GM19372 (cell line): Measurements from ENCODE around the gene IGF1.
A peak's percentile ranks its signal among the peaks of the same experiment; 100 is the strongest.

Source experiments
- ATAC-seq: cut with Tn5 transposase; IDR thresholded peaks from one replicate; pipeline ENCODE4 v1.9.1; 2021; ENCODE audit warnings: mild to moderate bottlenecking, low read depth, moderate library complexity; ENCODE audit not compliant: unreplicated experiment

The IGF1 gene

GRCh38 chr12:102498471-102498870 lies 18.1 kb upstream of the IGF1 start:
- no peak for ATAC-seq

- no peak for ATAC-seq
These were observed 17.4 kb upstream of the IGF1 start for GRCh38 chr12:102497743-102498142.

GRCh38 chr12:102496591-102496990 lies 16.2 kb upstream of the IGF1 start:
- ATAC-seq, result no peak

DNA sequence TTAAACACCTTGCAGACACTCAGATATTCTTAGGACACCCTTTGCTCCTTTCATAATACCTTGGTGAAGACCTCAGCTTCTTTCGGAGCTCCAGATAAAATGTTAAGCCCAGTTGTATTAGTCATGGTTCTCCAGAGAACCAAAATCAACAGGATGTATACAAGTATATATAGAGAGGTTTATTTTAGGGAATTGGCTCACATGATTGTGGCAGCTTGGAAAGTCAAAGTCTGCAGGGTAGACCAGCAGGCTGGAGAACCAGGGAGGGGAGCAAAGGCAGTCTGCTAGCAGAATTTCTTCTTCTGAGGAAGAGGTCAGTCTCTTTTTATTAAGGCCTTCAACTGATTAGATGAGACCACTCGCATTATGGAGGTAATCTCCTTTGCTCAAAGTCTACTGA lies 6.9 kb upstream of the IGF1 start:
- no peak for ATAC-seq

GRCh38 chr12:102486153-102486552 lies 5.8 kb upstream of the IGF1 start:
- no peak for ATAC-seq

GRCh38 chr12:102484428-102484958 lies 4.1 kb upstream of the IGF1 start:
- peak; percentile 50 for ATAC-seq

GRCh38 chr12:102484017-102484416 lies 3.7 kb upstream of the IGF1 start:
- no peak for ATAC-seq

DNA sequence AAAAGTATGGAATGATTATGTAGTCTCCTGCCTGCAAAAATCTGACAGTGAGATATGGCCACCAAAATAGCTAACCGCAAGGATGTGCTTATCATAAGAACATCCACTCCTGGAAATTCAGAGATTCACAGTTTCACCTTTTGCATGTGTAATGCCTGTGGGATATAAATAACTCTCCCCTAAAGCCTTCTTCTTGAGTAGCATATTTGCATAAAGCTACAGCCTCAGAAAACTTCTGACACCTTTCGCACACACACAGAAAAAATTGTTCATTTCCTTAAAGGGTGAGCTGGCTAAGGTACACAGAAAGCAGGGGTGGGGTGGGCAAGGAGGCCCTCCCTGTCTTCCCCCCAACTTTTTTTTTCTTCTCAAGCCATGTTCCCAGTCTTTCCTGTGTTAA lies 3.1 kb upstream of the IGF1 start:
- peak; percentile 47 for ATAC-seq

DNA sequence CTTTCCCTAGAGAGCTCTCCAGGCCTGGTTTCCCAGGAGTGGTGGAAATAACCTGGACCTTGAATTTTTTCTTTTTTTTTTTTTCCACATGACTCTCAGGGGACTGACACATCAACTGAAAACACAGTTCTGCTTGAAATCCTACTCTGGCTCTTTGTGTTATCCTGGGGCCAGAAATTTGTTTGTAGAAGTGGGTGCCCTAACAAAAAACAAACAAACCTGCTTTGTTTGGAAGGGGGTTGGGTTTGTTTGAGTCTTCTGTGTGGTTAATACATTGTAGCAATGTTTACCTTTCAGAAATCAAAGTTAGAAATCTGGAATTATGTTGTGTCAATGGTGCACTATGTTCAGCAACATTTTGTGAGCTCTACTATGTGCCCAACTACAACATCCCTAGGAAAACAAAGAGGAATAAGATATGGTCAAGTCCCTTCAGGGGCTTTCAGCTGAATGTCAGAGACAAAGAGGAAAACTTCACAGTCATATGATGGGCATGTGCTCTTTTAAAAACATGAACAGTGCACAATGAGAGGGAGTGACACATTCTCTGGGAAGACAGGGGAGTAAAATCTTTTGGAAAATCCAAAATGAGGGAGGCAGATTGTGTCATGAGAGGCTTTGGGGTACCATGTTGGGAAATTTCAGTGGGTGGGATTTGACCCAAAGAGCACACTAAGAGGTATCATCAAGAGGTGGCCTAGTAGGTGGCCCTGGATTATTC lies 1.5 kb upstream of the IGF1 start:
- no peak for ATAC-seq

GRCh38 chr12:102479939-102480338 lies 424 bp downstream of the IGF1 start:
- no peak for ATAC-seq

DNA sequence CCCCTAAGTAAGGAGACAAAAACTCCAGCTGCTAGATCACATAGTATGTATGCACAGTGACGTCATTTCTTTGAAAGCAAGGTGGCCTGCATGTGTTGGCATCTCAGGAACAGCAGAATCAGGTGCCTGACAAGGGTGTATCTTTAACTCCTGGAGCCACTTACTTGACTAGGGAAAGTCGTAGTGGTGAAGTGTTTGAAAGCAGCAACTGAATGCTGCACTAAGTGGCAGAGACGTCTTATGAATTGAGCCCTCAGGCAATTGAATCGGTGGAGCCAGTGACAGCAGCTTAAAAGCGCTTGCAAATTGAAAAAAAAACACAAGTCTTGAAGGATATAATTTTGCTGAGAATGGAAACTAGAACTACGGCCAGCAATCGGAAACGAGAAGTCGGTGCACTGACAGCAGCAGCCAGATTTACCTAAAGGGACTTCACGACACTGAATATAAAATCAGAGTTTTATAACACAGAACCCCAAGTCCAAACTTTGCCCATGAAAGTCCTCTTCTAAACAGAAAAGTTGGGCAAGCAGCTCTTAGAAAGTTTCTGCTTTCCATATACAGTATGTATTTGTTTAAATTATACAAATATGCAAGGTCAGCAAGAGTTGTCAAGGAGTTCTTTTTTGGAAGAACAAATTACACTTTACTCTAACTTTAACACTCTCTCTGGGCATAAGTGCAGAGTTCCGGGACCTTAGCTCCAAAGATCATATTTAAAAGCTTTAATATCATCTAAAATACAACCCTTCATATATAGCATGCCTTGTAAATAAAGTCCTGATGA lies 1.1 kb downstream of the IGF1 start:
- peak; percentile 34 for ATAC-seq

DNA sequence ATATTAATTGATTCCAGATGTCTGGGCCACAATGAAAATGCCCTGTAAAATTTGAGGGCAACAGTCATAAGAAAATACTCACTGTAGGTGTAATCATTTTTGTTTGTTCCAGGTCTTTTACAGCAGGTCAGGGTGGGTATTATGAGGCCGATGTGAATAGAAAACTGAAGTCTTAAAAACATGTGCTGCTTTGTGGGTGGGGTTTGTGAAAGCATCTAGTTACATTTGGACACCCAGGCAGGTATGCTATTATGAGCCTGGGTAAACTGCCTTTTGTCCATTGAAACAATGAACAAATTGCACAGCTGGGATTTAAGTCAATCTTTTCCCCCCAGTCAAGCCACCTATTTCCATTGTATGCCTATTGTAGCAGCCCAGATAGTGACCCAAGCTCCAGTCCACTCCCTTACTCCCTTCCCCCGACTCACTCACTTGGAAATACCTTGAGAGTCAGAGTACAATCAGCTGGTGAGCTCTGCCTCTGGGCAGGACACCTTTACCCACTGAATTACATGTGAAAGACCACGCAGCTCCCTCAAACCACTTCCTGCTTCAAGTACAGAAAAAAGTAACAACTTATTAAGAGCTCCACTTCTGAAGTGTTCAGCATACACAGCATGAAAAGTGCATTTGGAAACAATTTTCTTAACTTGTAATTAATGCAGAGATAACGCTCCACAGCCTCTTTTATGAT lies 1.8 kb downstream of the IGF1 start:
- ATAC-seq, result peak; percentile 52

DNA sequence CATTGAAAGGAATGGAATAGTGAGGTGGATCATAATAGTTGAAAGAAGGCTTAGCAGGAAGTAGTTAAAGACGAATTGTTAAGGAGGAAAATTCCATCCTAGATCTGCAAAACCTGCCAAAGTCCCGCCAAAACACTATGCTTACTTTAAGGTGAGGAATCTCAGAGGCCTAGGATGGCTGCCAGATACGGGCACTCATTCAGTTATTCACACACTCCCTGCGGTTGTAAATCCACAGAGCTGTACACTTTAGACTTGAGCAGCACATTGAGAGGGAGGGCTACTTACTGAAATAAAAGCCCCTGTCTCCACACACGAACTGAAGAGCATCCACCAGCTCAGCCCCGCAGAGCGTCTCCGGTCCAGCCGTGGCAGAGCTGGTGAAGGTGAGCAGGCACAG lies 5.0 kb downstream of the IGF1 start:
- no peak for ATAC-seq

DNA sequence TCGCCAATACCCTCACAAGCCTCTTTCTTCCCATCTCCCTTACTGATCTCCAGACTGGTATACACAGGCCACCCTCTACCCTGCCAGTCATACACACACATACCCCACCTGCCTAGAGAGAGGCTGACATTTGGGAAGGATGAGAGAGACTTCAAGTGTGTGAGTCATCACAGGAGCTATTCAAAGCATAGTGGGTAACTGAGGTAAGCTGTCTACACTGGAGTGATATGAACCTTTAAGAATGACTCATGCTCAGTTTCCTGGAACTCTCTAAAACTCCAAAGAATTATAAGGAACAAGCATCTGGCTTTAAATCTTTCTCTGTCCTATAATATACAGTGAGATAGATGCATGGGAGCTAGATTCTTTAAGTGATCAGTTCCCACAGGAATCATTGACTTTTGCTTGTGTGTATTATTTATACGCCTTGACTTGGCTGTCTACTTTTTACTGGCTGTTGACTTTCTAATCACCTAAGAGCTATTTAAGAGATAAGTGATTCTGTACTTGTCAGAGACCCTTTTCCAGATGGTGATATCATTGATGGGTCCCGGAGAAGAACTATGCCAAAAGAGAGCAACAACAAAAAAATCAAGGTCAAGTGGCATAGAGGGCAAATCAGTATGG lies 5.8 kb downstream of the IGF1 start:
- ATAC-seq, result no peak

GRCh38 chr12:102472496-102472895 lies 7.9 kb downstream of the IGF1 start:
- no peak for ATAC-seq

DNA sequence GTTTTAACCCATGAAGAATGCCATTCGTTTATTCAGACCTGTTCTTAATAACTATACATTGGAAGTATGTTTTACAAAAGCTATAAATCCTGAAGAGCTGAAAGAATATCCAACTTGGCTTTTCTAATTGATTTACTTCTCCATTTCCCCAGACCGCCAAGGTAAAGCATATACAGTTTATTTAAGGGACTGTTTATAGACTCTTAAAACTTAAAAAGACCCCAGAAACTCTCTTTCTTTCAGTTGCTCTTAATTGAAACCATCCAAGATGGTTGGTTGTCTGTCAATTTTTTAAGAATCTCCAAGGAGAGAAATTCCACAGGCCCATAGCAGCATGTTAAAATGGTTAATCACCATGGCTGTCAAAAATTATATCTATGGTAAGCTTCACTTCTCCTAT lies 8.8 kb downstream of the IGF1 start:
- no peak for ATAC-seq

DNA sequence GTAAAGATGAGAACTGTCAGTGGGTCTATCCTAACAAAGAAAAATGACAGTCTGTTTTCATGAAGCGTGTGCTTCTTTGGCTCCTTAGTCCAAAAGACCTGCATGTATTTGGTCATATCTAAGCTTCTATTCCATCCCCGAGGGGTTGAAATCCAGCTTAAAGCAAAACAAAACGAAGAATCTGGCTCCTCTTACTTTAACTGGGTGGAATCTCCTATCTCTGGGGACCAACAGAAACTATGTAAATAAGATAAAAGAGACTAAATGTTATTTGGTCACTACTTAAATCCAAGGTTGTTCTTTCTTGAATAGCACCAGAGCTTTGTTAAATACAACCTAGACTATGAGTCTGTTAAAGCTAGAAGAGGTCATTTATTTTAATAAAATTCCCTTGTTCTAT lies 9.4 kb downstream of the IGF1 start:
- no peak for ATAC-seq

DNA sequence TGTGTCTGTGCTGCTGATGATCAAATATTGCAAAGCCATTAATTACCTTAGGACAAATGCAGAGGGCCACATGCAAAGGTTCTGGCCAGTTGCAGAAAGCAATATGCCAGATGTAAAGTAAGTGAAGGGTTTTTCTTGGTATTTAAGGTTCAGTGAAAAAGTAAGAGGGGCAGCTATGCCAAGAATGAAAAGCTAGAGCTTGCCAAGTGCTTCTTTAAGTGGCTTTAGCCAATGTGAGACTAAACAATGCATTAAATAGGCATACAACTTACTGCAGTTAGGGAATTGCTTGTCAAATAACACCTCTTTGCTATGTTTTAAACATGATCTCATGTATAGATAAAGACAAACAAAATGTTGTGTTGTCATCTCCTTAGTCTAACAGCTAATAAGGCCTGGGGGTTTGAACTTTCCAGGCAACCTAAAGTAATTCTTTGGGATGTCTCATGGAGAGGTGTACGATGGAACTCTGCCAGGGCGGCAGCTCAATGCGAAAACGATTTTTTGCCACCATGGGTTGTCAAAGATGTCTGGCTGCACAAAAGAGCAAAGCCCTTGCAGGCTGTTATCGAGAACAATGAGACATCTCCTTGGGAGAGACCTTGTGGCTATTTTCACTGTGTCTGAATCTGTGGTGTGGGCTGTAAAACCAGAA lies 12.0 kb downstream of the IGF1 start:
- no peak for ATAC-seq

- ATAC-seq, result no peak
These were observed 14.4 kb downstream of the IGF1 start for GRCh38 chr12:102465762-102466560.
